Measurements from ENCODE around the gene HAUS8.

- no peak for TF ChIP-seq EZH2 (IDR thresholded peaks at IDR 0.05; ENCODE audit: borderline replicate concordance, insufficient read depth, low read depth, low read length, poor library complexity, severe bottlenecking)
- TF ChIP-seq CTCF (IDR thresholded peaks at IDR 0.05), result no peak
These were observed 6.1 kb downstream of the HAUS8 start for GRCh38 chr19:17069193-17069592.
